Measurements from ENCODE around the gene CIAO3. TPM values are rescaled to one million over a fixed set of nuclear protein-coding genes. Genes with fewer than 3 reads are reported as not detected.
"Not testable (repeated sequence)": the region's sequence is repeated elsewhere in the genome, so short reads cannot be mapped to it uniquely, and the experiment has no call there.

Gene CIAO3
- total RNA-seq, 1 experiment from 2014 or later: 31.1 TPM

DNA sequence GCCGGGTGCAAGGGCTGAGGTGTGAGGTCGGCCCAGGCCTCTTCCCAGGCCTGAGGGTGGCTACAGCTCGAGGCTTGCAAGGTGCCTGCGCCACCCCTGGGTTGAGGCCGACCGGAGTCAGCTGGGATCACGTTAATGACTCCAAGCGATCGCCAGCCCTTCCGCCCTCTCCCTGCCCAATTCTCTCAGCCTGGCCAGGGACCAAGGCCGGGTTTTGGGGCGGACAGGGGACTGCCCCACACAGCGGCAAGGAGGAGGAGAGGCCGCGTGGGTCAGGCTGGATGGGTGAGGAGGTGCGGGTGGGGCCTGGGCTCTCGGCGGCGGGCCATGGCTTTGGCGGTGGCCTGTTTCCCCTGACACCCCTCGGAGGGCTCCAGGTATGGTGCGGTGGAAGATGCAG lies 47.4 kb downstream of the CIAO3 start:
- no peaks in the 10 kb centered on the region for H3K9me3 Mint-ChIP-seq (ENCODE audit: unreplicated experiment)
- H3K27ac Mint-ChIP-seq (ENCODE audit: low read depth, unreplicated experiment): no peak overlapping the region
- BruUV-seq (replicated peaks): no TSS peak
- ChIA-PET POLR2A (interaction anchor here (1.0 to 1.4 kb wide), 6 partner anchors 9 to 166 kb away, joined by 3 to 9 read pairs (median 6); partner anchors contain the start of genes CAPN15, JMJD8, RHOT2 and STUB1), CTCF (interaction anchor here (1.0 kb wide), 1 partner anchor 21 kb away, joined by 3 read pairs; no protein-coding TSS in a partner anchor)
- H3K4me1 Mint-ChIP-seq (ENCODE audit: insufficient read depth, unreplicated experiment): peaks cover 10% of the 10 kb centered on the region
- no peaks in the 10 kb centered on the region for H3K27me3 Mint-ChIP-seq (ENCODE audit: insufficient read depth, unreplicated experiment)
- TF ChIP-seq, protein P1, sequence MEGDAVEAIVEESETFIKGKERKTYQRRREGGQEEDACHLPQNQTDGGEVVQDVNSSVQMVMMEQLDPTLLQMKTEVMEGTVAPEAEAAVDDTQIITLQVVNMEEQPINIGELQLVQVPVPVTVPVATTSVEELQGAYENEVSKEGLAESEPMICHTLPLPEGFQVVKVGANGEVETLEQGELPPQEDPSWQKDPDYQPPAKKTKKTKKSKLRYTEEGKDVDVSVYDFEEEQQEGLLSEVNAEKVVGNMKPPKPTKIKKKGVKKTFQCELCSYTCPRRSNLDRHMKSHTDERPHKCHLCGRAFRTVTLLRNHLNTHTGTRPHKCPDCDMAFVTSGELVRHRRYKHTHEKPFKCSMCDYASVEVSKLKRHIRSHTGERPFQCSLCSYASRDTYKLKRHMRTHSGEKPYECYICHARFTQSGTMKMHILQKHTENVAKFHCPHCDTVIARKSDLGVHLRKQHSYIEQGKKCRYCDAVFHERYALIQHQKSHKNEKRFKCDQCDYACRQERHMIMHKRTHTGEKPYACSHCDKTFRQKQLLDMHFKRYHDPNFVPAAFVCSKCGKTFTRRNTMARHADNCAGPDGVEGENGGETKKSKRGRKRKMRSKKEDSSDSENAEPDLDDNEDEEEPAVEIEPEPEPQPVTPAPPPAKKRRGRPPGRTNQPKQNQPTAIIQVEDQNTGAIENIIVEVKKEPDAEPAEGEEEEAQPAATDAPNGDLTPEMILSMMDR (IDR thresholded peaks at IDR 0.05; ENCODE audit: unreplicated experiment): no peak
- intact Hi-C loops (cut with micrococcal nuclease): no loop called here
- no peak overlapping the region for H3K4me3 Mint-ChIP-seq (ENCODE audit: unreplicated experiment)
- no peak for DNase-seq (ENCODE audit: unreplicated experiment)
- H3K36me3 Mint-ChIP-seq (ENCODE audit: insufficient read depth, unreplicated experiment): peaks cover 90% of the 10 kb centered on the region

DNA sequence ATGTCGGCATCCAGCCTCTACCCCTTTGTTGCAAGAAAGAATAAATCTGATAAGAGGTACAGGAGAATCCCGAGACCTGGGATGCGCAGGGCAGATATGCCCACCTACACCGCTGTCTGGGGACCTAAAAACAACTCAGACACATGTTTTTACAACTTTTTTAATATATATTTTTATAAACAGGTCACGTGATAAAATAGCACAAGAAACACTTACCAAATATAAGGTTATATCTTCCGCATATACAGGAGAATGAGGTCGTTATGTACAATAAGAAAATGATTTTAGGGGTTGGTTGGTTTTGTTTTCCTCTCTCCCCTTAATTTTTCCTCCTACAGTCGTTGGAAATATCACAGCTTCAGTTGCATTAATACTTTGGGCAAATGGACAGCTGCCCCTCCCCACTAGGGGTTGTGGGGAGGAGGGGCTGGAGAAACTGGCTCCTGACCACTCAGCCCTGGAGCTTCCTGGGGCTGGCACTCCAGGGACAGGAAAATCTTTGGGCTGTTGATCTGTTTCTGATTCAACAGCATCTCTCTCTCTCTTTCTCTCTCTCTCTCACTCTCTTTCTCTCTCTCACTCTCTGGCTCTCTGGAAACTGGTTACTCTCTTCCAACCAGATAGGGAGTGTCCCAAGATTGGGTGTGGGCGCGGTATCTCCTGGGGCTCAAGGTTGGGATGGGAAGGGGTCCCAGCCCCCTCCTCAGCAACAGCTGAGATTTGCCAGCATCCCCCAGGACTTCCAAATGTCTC lies 48.3 kb downstream of the CIAO3 start:
- TSS peak; percentile 66 for BruUV-seq (replicated peaks)
- no peak for DNase-seq (ENCODE audit: unreplicated experiment)
- POLR2A ChIA-PET: interaction anchor here (0.6 to 1.4 kb wide), 9 partner anchors 8 to 728 kb away, joined by 3 to 9 read pairs (median 3); partner anchors contain the start of genes JMJD8, METRN, RHOT2 and STUB1
- intact Hi-C loops (cut with micrococcal nuclease): no loop called here
- no peaks in the 10 kb centered on the region for H3K27me3 Mint-ChIP-seq (ENCODE audit: insufficient read depth, unreplicated experiment)
- no peaks in the 10 kb centered on the region for H3K9me3 Mint-ChIP-seq (ENCODE audit: unreplicated experiment)
- no peak overlapping the region for H3K27ac Mint-ChIP-seq (ENCODE audit: low read depth, unreplicated experiment)
- H3K4me1 Mint-ChIP-seq (ENCODE audit: insufficient read depth, unreplicated experiment): peaks cover 10% of the 10 kb centered on the region
- CTCF ChIA-PET: interaction anchor here (1.0 kb wide), 1 partner anchor 22 kb away, joined by 3 read pairs; no protein-coding TSS in a partner anchor
- TF ChIP-seq, protein P1 (IDR thresholded peaks at IDR 0.05; ENCODE audit: unreplicated experiment): no peak
- peaks cover 83% of the 10 kb centered on the region for H3K36me3 Mint-ChIP-seq (ENCODE audit: insufficient read depth, unreplicated experiment)
- no peak overlapping the region for H3K4me3 Mint-ChIP-seq (ENCODE audit: unreplicated experiment)

GRCh38 chr16:691242-691641 lies 49.6 kb downstream of the CIAO3 start:
- DNase-seq (ENCODE audit: unreplicated experiment); H3K27ac Mint-ChIP-seq (ENCODE audit: low read depth, unreplicated experiment); BruUV-seq (replicated peaks); intact Hi-C loops (cut with micrococcal nuclease); H3K27me3 Mint-ChIP-seq (ENCODE audit: insufficient read depth, unreplicated experiment); H3K9me3 Mint-ChIP-seq (ENCODE audit: unreplicated experiment): not testable (repeated sequence)
- ChIA-PET CTCF (interaction anchor here (0.6 kb wide), 1 partner anchor 306 kb away, joined by 3 read pairs; no protein-coding TSS in a partner anchor), POLR2A (interaction anchor here (1.1 to 4.1 kb wide), 5 partner anchors 10 to 29 kb away, joined by 3 to 32 read pairs (median 17); partner anchors contain the start of genes ANTKMT, METRN, RHBDL1 and STUB1)
- Mint-ChIP-seq H3K4me3 (ENCODE audit: unreplicated experiment) (peak overlapping the region; percentile 87), H3K4me1 (ENCODE audit: insufficient read depth, unreplicated experiment) (peaks cover 10% of the 10 kb centered on the region), H3K36me3 (ENCODE audit: insufficient read depth, unreplicated experiment) (peaks cover 75% of the 10 kb centered on the region)

DNA sequence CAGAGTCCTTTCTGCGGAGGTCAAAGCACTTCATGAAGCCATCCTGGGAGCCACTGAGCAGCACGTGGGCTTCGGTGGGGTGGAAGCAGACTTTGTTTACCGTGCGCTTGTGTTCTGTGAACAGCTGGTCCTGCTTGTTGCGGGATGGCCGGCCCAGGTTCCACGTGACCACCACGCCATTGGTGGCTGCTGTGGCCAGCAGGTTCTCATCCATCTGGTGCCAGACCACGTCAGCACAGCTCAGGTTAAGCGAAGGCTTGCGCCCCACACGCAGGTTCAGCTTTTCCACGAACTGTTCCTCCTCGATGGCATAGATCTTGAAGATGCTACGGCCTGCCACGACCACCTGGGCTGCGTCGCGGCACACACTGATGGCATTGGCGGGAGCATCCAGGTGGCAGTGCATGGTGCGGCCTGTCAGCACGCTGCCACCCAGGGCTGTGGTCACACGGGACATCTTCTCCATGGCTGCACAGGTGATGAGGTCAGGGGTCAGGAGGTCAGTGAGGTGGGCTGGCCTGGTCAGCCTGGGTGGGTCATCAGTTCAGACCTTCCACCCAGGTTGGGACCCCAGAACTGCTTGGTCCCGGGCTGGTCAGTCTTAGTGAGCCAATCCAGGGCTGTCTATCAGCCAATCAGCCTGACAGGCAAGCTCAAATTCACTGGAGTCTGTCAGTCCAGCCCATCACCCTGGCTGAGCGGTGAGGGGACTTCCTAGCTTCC lies 51.5 kb downstream of the CIAO3 start:
- H3K27me3 Mint-ChIP-seq (ENCODE audit: insufficient read depth, unreplicated experiment): no peaks in the 10 kb centered on the region
- intact Hi-C loops (cut with micrococcal nuclease): no loop called here
- TF ChIP-seq, protein P1 (IDR thresholded peaks at IDR 0.05; ENCODE audit: unreplicated experiment): no peak
- ChIA-PET POLR2A (interaction anchor here (0.6 to 4.1 kb wide), 16 partner anchors 8 to 413 kb away, joined by 3 to 32 read pairs (median 4); partner anchors contain the start of genes ANTKMT, CCDC78, FBXL16 and METRN), CTCF (interaction anchor here (0.6 to 1.9 kb wide), 4 partner anchors 22 to 200 kb away, joined by 3 to 7 read pairs (median 5); no protein-coding TSS in a partner anchor)
- no peak for DNase-seq (ENCODE audit: unreplicated experiment)
- peaks cover 10% of the 10 kb centered on the region for H3K4me1 Mint-ChIP-seq (ENCODE audit: insufficient read depth, unreplicated experiment)
- H3K36me3 Mint-ChIP-seq (ENCODE audit: insufficient read depth, unreplicated experiment): peaks cover 66% of the 10 kb centered on the region
- H3K27ac Mint-ChIP-seq (ENCODE audit: low read depth, unreplicated experiment): peak overlapping the region; percentile 86
- H3K9me3 Mint-ChIP-seq (ENCODE audit: unreplicated experiment): no peaks in the 10 kb centered on the region
- no TSS peak for BruUV-seq (replicated peaks)
- peak overlapping the region; percentile 87 for H3K4me3 Mint-ChIP-seq (ENCODE audit: unreplicated experiment)

All from MCF 10A (cell line).